Large intestine (tissue), 12 donors: Measurements from ENCODE around the gene DNAAF1. TPM values are rescaled to one million over a fixed set of nuclear protein-coding genes. Genes with fewer than 3 reads are reported as not detected.

Experiments used
- DNase-seq, 2 donors: peaks; one replicate each; pipeline versions ENCODE4 v3.0.0 to v3.0.0-alpha.2; 2013
- H3K27ac ChIP-seq: one replicate; pipeline ENCODE4 v1.5.1; 2013; ENCODE audit warnings: low read length
- H3K27me3 ChIP-seq: 2 replicates; pipeline ENCODE4 v1.6.1; 2013; ENCODE audit warnings: low read length; ENCODE audit not compliant: control insufficient read depth, insufficient read depth
- H3K36me3 ChIP-seq: 2 replicates; pipeline ENCODE4 v1.6.1; 2013; ENCODE audit warnings: low read length; ENCODE audit not compliant: control insufficient read depth, insufficient read depth
- H3K4me1 ChIP-seq: one replicate; pipeline ENCODE4 v1.6.1; 2013; ENCODE audit warnings: low read length; ENCODE audit not compliant: control insufficient read depth, insufficient read depth
- H3K4me3 ChIP-seq: one replicate; pipeline ENCODE4 v1.5.1; 2013; ENCODE audit warnings: low read length
- H3K9me3 ChIP-seq: one replicate; pipeline ENCODE4 v1.6.1; 2013; ENCODE audit warnings: mild to moderate bottlenecking, low read depth, low read length, moderate library complexity; ENCODE audit not compliant: control insufficient read depth
- WGBS: methylation state at CpG from one replicate; pipeline ENCODE4 v1.1.5; 2013; ENCODE audit warnings: low lambda C conversion rate; ENCODE audit not compliant: insufficient coverage; 5-methylcytosine and 5-hydroxymethylcytosine counted together
- long read RNA-seq, 11 donors: transcript quantifications; one replicate each; lab custom pipeline, GENCODE V29; 2026
- polyA plus RNA-seq: library from polyadenylated mRNA; unstranded; fragments of 120-200 nt; gene quantifications from one replicate; pipeline ENCODE4 v1.2.1, GENCODE V29; 2013

Gene DNAAF1
- 0.55 TPM for polyA plus RNA-seq
- long read RNA-seq, donor 1, transcript DNAAF1-210 (1 exons, 2,689 nt) = major isoform, 18 of 18 reads
- long read RNA-seq, donor 1, partial matches to known transcripts = 0 of 18 reads
- long read RNA-seq, donor 1, other reads (novel, unspliced or antisense) = 0 of 18 reads
- long read RNA-seq, donor 2, transcript DNAAF1-210 (1 exons, 2,689 nt) = major isoform, 30 of 30 reads
- long read RNA-seq, donor 2, partial matches to known transcripts = 0 of 30 reads
- long read RNA-seq, donor 2, other reads (novel, unspliced or antisense) = 0 of 30 reads
- long read RNA-seq, donor 3 = 0 reads
- long read RNA-seq, donor 4, partial matches to known transcripts = 0 of 2 reads
- long read RNA-seq, donor 4, other reads (novel, unspliced or antisense) = 0 of 2 reads
- long read RNA-seq, donor 5, transcript DNAAF1-210 (1 exons, 2,689 nt) = major isoform, 11 of 12 reads
- long read RNA-seq, donor 5, partial matches to known transcripts = 0 of 12 reads
- long read RNA-seq, donor 5, other reads (novel, unspliced or antisense) = 0 of 12 reads
- long read RNA-seq, donor 6, transcript DNAAF1-210 (1 exons, 2,689 nt) = major isoform, 21 of 21 reads
- long read RNA-seq, donor 6, partial matches to known transcripts = 0 of 21 reads
- long read RNA-seq, donor 6, other reads (novel, unspliced or antisense) = 0 of 21 reads
- long read RNA-seq, donor 7, transcript DNAAF1-210 (1 exons, 2,689 nt) = major isoform, 10 of 10 reads
- long read RNA-seq, donor 7, partial matches to known transcripts = 0 of 10 reads
- long read RNA-seq, donor 7, other reads (novel, unspliced or antisense) = 0 of 10 reads
- long read RNA-seq, donor 8, transcript DNAAF1-210 (1 exons, 2,689 nt) = major isoform, 27 of 33 reads
- long read RNA-seq, donor 8, partial matches to known transcripts = 6 of 33 reads
- long read RNA-seq, donor 8, other reads (novel, unspliced or antisense) = 0 of 33 reads
- long read RNA-seq, donor 9, transcript DNAAF1-210 (1 exons, 2,689 nt) = major isoform, 21 of 21 reads
- long read RNA-seq, donor 9, partial matches to known transcripts = 0 of 21 reads
- long read RNA-seq, donor 9, other reads (novel, unspliced or antisense) = 0 of 21 reads
- long read RNA-seq, donor 10, transcript DNAAF1-210 (1 exons, 2,689 nt) = major isoform, 14 of 14 reads
- long read RNA-seq, donor 10, partial matches to known transcripts = 0 of 14 reads
- long read RNA-seq, donor 10, other reads (novel, unspliced or antisense) = 0 of 14 reads
- long read RNA-seq, donor 11, transcript DNAAF1-210 (1 exons, 2,689 nt) = major isoform, 13 of 13 reads
- long read RNA-seq, donor 11, partial matches to known transcripts = 0 of 13 reads
- long read RNA-seq, donor 11, other reads (novel, unspliced or antisense) = 0 of 13 reads

GRCh38 chr16:84144859-84145639 is at the start of gene DNAAF1, which contains the start of gene HSDL1:
Gene DNAAF1, plus strand, starts transcription at chr16:84145308. Its CDS starts 133 bp downstream, at chr16:84145441.
Gene HSDL1, minus strand, starts transcription at chr16:84145177. Its CDS starts 13,856 bp downstream, at chr16:84131321.
- no peak within 1 kb of the TSS for H3K27ac ChIP-seq
- no peaks in the 10 kb centered on the region for H3K9me3 ChIP-seq
- peak within 1 kb of the TSS; percentile 82 for H3K4me3 ChIP-seq
- no peaks in the 10 kb centered on the region for H3K36me3 ChIP-seq
- peak; percentile 89 to 90 for DNase-seq
- no CpG with 5 or more reads among the region's 89 CpGs for WGBS
- H3K4me1 ChIP-seq = no peaks in the 10 kb centered on the region
- peaks cover 6% of the 10 kb centered on the region for H3K27me3 ChIP-seq

DNA sequence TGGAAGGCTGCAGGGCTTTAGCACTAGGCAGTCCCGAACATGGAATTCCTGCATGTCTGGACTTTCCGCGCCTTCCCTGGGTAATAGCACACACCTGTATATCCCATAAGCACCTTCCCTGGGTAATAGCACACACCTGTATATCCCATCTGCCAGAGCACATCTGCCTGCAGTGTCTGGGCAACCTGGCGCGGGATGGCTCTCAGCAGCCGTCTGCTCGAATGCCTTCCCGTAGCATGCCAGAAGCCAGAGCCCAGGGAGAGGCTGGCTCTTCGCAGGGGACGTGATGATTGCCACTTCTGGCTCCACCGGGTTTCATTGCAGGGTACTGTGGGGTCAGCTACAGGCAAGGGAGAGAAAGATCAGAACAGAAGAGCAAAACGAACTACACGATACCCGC is 49.6 kb upstream of the DNAAF1 start:
- DNase-seq = no peak
- H3K27me3 ChIP-seq = no peaks in the 10 kb centered on the region
- H3K4me3 ChIP-seq = no peak overlapping the region
- H3K36me3 ChIP-seq = peaks cover 68% of the 10 kb centered on the region
- no CpG with 5 or more reads among the region's 14 CpGs for WGBS
- H3K4me1 ChIP-seq = no peaks in the 10 kb centered on the region
- no peaks in the 10 kb centered on the region for H3K9me3 ChIP-seq
- no peak overlapping the region for H3K27ac ChIP-seq

DNA sequence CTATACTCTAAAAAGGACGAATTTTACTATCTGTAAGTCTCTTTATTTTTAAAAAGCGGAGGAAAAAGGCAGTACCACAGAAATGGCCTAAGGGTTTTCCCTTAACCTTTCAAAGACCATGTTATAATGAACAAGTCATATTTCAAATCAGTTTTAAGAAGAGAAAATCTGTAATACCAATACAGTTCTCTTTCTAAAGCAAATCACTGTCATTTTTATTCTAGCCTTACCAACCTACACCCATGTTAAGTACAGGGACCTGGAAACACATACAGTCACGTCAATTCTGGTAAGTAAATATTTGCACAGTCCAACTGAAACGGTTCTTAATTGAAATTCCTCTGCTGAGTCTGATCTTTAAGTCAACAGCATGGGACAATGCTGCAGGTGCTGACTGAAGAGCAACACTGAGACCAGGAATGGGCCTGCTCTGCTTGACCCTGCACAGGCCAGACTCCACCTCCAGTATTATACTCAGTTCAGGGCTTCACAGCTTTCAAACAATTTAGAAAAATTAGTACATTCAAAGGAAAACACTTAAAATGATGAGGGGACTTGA is 48.6 kb upstream of the DNAAF1 start:
- no peaks in the 10 kb centered on the region for H3K9me3 ChIP-seq
- DNase-seq = peak in 1 of 2 donors; percentile 56
- H3K4me1 ChIP-seq = no peaks in the 10 kb centered on the region
- no peak overlapping the region for H3K27ac ChIP-seq
- WGBS = 100% methylated on average over 2 of the region's 4 CpGs
- H3K4me3 ChIP-seq = no peak overlapping the region
- H3K27me3 ChIP-seq = no peaks in the 10 kb centered on the region
- H3K36me3 ChIP-seq = peaks cover 60% of the 10 kb centered on the region

GRCh38 chr16:84098939-84099338 is 46.2 kb upstream of the DNAAF1 start:
- Histone ChIP-seq H3K27me3 (no peaks in the 10 kb centered on the region), H3K4me3 (no peak overlapping the region), H3K4me1 (no peaks in the 10 kb centered on the region), H3K27ac (no peak overlapping the region), H3K9me3 (no peaks in the 10 kb centered on the region), H3K36me3 (peaks cover 39% of the 10 kb centered on the region)
- WGBS = 100% methylated on average over 4 of the region's 7 CpGs
- no peak for DNase-seq

DNA sequence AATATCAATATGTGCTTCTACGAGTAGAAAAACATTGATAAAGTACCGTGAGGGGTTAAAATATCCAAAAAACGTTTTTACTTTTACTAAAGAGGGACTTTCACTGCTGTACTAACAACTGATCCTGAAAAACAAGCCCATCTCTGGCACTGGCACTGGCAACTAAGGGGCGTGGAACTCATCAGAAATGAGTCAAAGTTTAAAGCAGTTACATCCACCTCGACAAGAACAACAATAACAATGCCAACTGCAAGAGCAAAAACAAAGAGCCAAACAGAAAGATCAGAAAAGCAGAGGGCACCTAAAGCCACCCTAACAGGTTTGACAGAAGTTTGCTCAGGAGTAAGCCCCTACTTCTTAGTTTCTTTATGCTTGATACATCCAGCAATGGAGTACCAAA is 41.4 kb upstream of the DNAAF1 start:
- Histone ChIP-seq H3K9me3 (no peaks in the 10 kb centered on the region), H3K4me1 (no peaks in the 10 kb centered on the region), H3K4me3 (no peak overlapping the region), H3K27ac (no peak overlapping the region), H3K36me3 (peaks cover 28% of the 10 kb centered on the region), H3K27me3 (no peaks in the 10 kb centered on the region)
- no peak for DNase-seq
- 60% methylated on average over 1 of the region's 5 CpGs for WGBS

GRCh38 chr16:84104231-84104630 is 40.9 kb upstream of the DNAAF1 start:
- DNase-seq = no peak
- no CpG with 5 or more reads among the region's 3 CpGs for WGBS
- Histone ChIP-seq H3K4me3 (no peak overlapping the region), H3K27me3 (no peaks in the 10 kb centered on the region), H3K4me1 (no peaks in the 10 kb centered on the region), H3K9me3 (no peaks in the 10 kb centered on the region), H3K27ac (no peak overlapping the region), H3K36me3 (peaks cover 28% of the 10 kb centered on the region)

DNA sequence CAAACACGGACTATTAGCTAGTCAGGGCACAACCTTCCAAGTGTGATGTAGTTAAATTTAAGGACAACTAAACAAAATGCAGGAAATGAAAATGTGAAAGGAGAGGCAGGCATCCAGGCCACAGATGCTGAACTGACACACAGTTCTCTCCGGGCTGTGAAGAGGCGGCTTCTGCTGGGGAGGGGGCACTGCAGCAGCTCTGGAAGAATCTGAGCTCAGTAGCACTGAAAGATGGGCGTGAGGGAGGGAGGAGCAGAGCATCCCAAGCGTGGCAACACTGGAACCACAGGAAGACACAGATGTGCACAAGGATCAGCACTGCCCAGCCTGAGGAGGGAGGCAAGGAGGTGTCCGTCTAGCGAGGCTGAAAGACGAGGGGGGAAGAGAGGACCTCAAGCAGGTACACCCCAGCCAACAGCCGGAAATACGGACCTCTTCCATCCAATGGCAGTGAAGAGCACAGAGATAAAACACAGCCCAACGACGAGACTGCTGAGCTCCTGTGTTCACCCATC is 39.8 kb upstream of the DNAAF1 start:
- DNase-seq = no peak
- 90% methylated on average over 2 of the region's 12 CpGs for WGBS

GRCh38 chr16:84105948-84106740 is 39.0 kb upstream of the DNAAF1 start:
- Histone ChIP-seq H3K4me3 (no peak overlapping the region), H3K9me3 (no peaks in the 10 kb centered on the region), H3K4me1 (no peaks in the 10 kb centered on the region), H3K36me3 (peaks cover 31% of the 10 kb centered on the region), H3K27ac (no peak overlapping the region), H3K27me3 (no peaks in the 10 kb centered on the region)
- no peak for DNase-seq
- WGBS = 95% methylated on average over 4 of the region's 13 CpGs

More for the DNA sequence above, 39.8 kb upstream of the DNAAF1 start:
- no peaks in the 10 kb centered on the region for H3K4me1 ChIP-seq
- H3K27ac ChIP-seq = no peak overlapping the region
- H3K9me3 ChIP-seq = no peaks in the 10 kb centered on the region
- H3K27me3 ChIP-seq = no peaks in the 10 kb centered on the region
- peaks cover 23% of the 10 kb centered on the region for H3K36me3 ChIP-seq
- no peak overlapping the region for H3K4me3 ChIP-seq
